GM23338 (cell line): ENCODE measurements around the gene RRBP1. TPM values are rescaled to one million over a fixed set of nuclear protein-coding genes. Genes with fewer than 3 reads are reported as not detected.
"Not testable (repeated sequence)": the region's sequence is repeated elsewhere in the genome, so short reads cannot be mapped to it uniquely, and the experiment has no call there.

Experiments used
- ATAC-seq: fragments of 200-7000 bp; cut with Tn5 transposase; 3 replicates; pipeline ENCODE4 v1.9.1; 2020
- DNase-seq: peaks from one replicate; pipeline ENCODE4 v3.0.0-alpha.2; 2015; ENCODE audit warnings: low spot score
- H2AFZ ChIP-seq: fragments of 200-600 bp; sonication (generic); 2 replicates; pipeline ENCODE4 v1.8.0; 2016; ENCODE audit warnings: antibody characterized with exemption, mild to moderate bottlenecking, moderate library complexity
- H3F3A ChIP-seq: fragments of 200-600 bp; sonication (generic); replicated peaks from 2 replicates; pipeline ENCODE4 v1.8.0; 2017; ENCODE audit warnings: antibody characterized with exemption, mixed run types, low read depth
- H3K27ac ChIP-seq: fragments of 200-600 bp; sonication (generic); 2 replicates; pipeline ENCODE4 v1.6.1; 2016; ENCODE audit warnings: low read depth
- H3K27me3 ChIP-seq: fragments of 200-600 bp; sonication (generic); 2 replicates; pipeline ENCODE4 v1.8.0; 2016; ENCODE audit warnings: mild to moderate bottlenecking, mixed run types, moderate library complexity; ENCODE audit not compliant: insufficient read depth
- H3K36me3 ChIP-seq: fragments of 200-600 bp; sonication (generic); 2 replicates; pipeline ENCODE4 v1.8.0; 2016; ENCODE audit warnings: mild to moderate bottlenecking; ENCODE audit not compliant: insufficient read depth
- H3K4me1 ChIP-seq: fragments of 200-600 bp; sonication (generic); 2 replicates; pipeline ENCODE4 v1.8.0; 2016; ENCODE audit warnings: mild to moderate bottlenecking, moderate library complexity; ENCODE audit not compliant: insufficient read depth
- H3K4me2 ChIP-seq: fragments of 200-600 bp; sonication (generic); 2 replicates; pipeline ENCODE4 v1.7.1; 2017; ENCODE audit warnings: mixed run types
- H3K4me3 ChIP-seq: fragments of 200-600 bp; sonication (generic); 2 replicates; pipeline ENCODE4 v1.6.1; 2016; ENCODE audit warnings: mixed run types
- H3K79me2 ChIP-seq: fragments of 200-600 bp; sonication (generic); replicated peaks from 2 replicates; pipeline ENCODE4 v1.8.0; 2017; ENCODE audit warnings: mild to moderate bottlenecking; ENCODE audit not compliant: insufficient read depth
- H3K9me2 ChIP-seq: fragments of 200-600 bp; sonication (generic); 2 replicates; pipeline ENCODE4 v1.8.0; 2017; ENCODE audit not compliant: insufficient read depth
- H4K20me1 ChIP-seq: fragments of 200-600 bp; sonication (generic); replicated peaks from 2 replicates; pipeline ENCODE4 v1.8.0; 2017; ENCODE audit warnings: mild to moderate bottlenecking; ENCODE audit not compliant: insufficient read depth
- H3K27ac Mint-ChIP-seq: 2 replicates; pipeline ENCODE4 v1.8.0; 2020; ENCODE audit warnings: inconsistent platforms, mild to moderate bottlenecking, moderate library complexity, mixed read lengths
- H3K27me3 Mint-ChIP-seq: 3 replicates; pipeline ENCODE4 v1.8.0; 2022; ENCODE audit warnings: low read depth, mild to moderate bottlenecking, moderate library complexity, mixed read lengths, inconsistent platforms; ENCODE audit not compliant: insufficient read depth, poor library complexity
- H3K36me3 Mint-ChIP-seq: 3 replicates; pipeline ENCODE4 v1.8.0; 2021; ENCODE audit warnings: low read depth, mild to moderate bottlenecking, inconsistent platforms, moderate library complexity, mixed read lengths
- H3K4me1 Mint-ChIP-seq: 3 replicates; pipeline ENCODE4 v1.8.0; 2020; ENCODE audit warnings: mild to moderate bottlenecking, inconsistent platforms, mixed read lengths
- H3K4me3 Mint-ChIP-seq: 3 replicates; pipeline ENCODE4 v1.8.0; 2021; ENCODE audit warnings: moderate library complexity, mild to moderate bottlenecking, inconsistent platforms, mixed read lengths
- H3K9me3 Mint-ChIP-seq: 3 replicates; pipeline ENCODE4 v1.8.0; 2020; ENCODE audit warnings: moderate library complexity, mild to moderate bottlenecking, inconsistent platforms, mixed read lengths
- ZNF114 ChIP-seq: fragments of 250-450 bp; sonication (Bioruptor Pico); IDR thresholded peaks from 2 replicates; pipeline ENCODE4 v1.5.0; 2020; ENCODE audit warnings: mild to moderate bottlenecking, moderate library complexity
- polyA plus RNA-seq: library from polyadenylated mRNA; unstranded; fragments of >200 nt; fragmentation: Nextera tagmentation; extraction: Ambion mirVana; gene quantifications from 2 replicates; pipeline ENCODE4 v1.2.1, GENCODE V29; 2016
- total RNA-seq: library from RNA; depleted of rRNA; stranded (reverse); fragments of >200 nt; shearing (Covaris generic); gene quantifications from 2 replicates; pipeline ENCODE4 v1.2.3, GENCODE V29; 2014
- TF ChIP-seq, protein P1 (sequence below), 2 experiments: fragments of 200-600 bp in 1 of 2; sonication (generic) in 1 of 2; conservative IDR thresholded peaks; 2 replicates each; pipeline versions ENCODE4 v1.5.1 to v1.6.1; 2016 to 2017; ENCODE audit warnings: antibody characterized with exemption in 2 of 2, low read depth in 2 of 2, mild to moderate bottlenecking in 2 of 2, moderate library complexity in 1 of 2
- TF ChIP-seq, protein P2 (sequence below): fragments of 250-450 bp; sonication (Bioruptor Pico); IDR thresholded peaks from 2 replicates; pipeline ENCODE4 v1.5.0; 2020; ENCODE audit warnings: mild to moderate bottlenecking, moderate library complexity
- TF ChIP-seq, protein P3 (sequence below): IDR thresholded peaks from one replicate; pipeline ENCODE4 v1.6.1; 2018; ENCODE audit warnings: antibody characterized with exemption; ENCODE audit not compliant: unreplicated experiment

The RRBP1 gene
- total and polyA plus RNA-seq, 2 experiments from 2014 or later, result 105 to 113 TPM

DNA sequence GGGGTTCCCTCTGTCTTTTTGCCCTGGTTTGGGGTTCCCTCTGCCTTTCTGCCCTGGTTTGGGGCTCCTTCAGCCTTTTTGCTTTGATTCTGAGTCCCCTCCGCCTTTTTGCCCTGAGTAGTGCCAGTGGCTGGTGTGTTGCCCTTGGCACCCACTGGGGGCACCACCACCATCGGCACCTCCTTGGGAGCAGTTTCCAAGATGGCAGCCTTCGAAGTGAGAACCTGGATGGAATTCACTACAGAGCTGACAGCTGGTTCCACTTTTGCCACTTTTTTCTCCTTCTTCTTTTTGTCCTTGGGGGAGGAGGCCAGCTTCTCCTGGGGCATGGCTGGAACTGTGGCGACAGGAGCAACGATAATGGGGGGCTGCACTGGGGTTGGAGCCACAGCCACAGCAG, 22.2 kb downstream of the RRBP1 start:
- peak; percentile 28 for DNase-seq
- Mint-ChIP-seq H3K4me1 (peaks cover 56% of the 10 kb centered on the region), H3K27me3 (peaks cover 12% of the 10 kb centered on the region), H3K27ac (no peak overlapping the region), H3K36me3 (peaks cover 54% of the 10 kb centered on the region), H3K9me3 (peaks cover 28% of the 10 kb centered on the region), H3K4me3 (no peak overlapping the region)
- H3K36me3 ChIP-seq, result peaks cover 15% of the 10 kb centered on the region
- H3K9me2 ChIP-seq, result no peaks in the 10 kb centered on the region
- peaks cover 82% of the 10 kb centered on the region for H3K79me2 ChIP-seq
- no peak overlapping the region for H3K4me2 ChIP-seq
- peaks cover 27% of the 10 kb centered on the region for H4K20me1 ChIP-seq
- H3K27ac ChIP-seq, result no peak overlapping the region
- no peaks in the 10 kb centered on the region for H3K27me3 ChIP-seq
- no peak overlapping the region for H3K4me3 ChIP-seq
- H2AFZ ChIP-seq, result no peak overlapping the region
- peaks cover 37% of the 10 kb centered on the region for H3K4me1 ChIP-seq
- peaks cover 3% of the 10 kb centered on the region; the same call in 1 of the 2 replicates for H3F3A ChIP-seq
- no peak for ATAC-seq
- TF ChIP-seq, protein P1, sequence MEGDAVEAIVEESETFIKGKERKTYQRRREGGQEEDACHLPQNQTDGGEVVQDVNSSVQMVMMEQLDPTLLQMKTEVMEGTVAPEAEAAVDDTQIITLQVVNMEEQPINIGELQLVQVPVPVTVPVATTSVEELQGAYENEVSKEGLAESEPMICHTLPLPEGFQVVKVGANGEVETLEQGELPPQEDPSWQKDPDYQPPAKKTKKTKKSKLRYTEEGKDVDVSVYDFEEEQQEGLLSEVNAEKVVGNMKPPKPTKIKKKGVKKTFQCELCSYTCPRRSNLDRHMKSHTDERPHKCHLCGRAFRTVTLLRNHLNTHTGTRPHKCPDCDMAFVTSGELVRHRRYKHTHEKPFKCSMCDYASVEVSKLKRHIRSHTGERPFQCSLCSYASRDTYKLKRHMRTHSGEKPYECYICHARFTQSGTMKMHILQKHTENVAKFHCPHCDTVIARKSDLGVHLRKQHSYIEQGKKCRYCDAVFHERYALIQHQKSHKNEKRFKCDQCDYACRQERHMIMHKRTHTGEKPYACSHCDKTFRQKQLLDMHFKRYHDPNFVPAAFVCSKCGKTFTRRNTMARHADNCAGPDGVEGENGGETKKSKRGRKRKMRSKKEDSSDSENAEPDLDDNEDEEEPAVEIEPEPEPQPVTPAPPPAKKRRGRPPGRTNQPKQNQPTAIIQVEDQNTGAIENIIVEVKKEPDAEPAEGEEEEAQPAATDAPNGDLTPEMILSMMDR (conservative IDR thresholded peaks at IDR 0.05; ENCODE audit: low read depth in 2 of 2), result 0 out of 4 replicates have a peak, but pooled peaks of 1 of the 2 experiments have one; percentile 31
- TF ChIP-seq ZNF114, result no peak

DNA sequence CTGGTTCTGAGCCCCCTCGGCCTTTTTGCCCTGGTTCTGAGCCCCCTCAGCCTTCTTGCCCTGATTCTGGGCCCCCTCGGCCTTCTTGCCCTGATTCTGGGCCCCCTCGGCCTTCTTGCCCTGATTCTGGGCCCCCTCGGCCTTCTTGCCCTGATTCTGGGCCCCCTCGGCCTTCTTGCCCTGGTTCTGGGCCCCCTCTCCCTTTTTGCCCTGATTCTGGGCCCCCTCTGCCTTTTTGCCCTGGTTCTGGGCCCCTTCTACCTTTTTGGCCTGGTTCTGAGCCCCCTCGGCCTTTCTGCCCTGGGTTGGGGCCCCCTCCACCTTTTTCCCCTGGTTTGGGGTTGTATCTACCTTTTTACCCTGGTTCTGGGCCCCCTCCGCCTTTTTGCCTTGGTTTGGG, 22.7 kb downstream of the RRBP1 start:
- H3K9me3 Mint-ChIP-seq, result peaks cover 28% of the 10 kb centered on the region
- H3F3A ChIP-seq, DNase-seq, H3K9me2 ChIP-seq, ATAC-seq, H3K4me3 ChIP-seq, H2AFZ ChIP-seq, H3K4me3 Mint-ChIP-seq, H3K27me3 ChIP-seq, H3K27ac ChIP-seq, H3K4me2 ChIP-seq, H3K27ac Mint-ChIP-seq: not testable (repeated sequence)
- peaks cover 55% of the 10 kb centered on the region for H3K4me1 Mint-ChIP-seq
- H3K36me3 Mint-ChIP-seq, result peaks cover 58% of the 10 kb centered on the region
- Histone ChIP-seq H4K20me1 (peaks cover 23% of the 10 kb centered on the region), H3K4me1 (peaks cover 36% of the 10 kb centered on the region), H3K79me2 (peaks cover 82% of the 10 kb centered on the region), H3K36me3 (peaks cover 15% of the 10 kb centered on the region)
- peaks cover 16% of the 10 kb centered on the region for H3K27me3 Mint-ChIP-seq

DNA sequence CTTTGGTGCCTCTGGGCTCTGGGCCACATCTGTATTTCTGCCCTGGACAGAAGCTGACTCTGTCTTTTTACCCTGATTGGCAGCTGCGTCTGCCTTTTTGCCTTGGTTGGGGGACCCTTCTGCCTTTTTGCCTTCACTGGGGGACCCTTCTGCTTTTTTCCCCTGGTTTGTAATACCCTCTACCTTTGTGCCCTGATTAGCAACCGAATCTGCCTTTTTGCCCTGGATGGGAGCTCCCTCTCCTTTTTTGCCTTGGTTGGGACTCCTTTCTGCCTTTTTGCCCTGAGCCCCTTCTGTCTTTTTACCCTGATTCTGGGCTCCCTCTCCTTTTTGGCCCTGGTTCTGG, 23.4 kb downstream of the RRBP1 start:
- H3K36me3 ChIP-seq, result peaks cover 15% of the 10 kb centered on the region
- no peaks in the 10 kb centered on the region for H3K9me2 ChIP-seq
- no peak overlapping the region for H3K4me2 ChIP-seq
- H3K36me3 Mint-ChIP-seq, result peaks cover 64% of the 10 kb centered on the region
- peaks cover 16% of the 10 kb centered on the region for H4K20me1 ChIP-seq
- no peak overlapping the region for H3K27ac Mint-ChIP-seq
- no peak overlapping the region for H3K27ac ChIP-seq
- H3K4me1 Mint-ChIP-seq, result peaks cover 51% of the 10 kb centered on the region
- no peak overlapping the region for H3K4me3 Mint-ChIP-seq
- H3K79me2 ChIP-seq, result peaks cover 82% of the 10 kb centered on the region
- no peak overlapping the region for H3K4me3 ChIP-seq
- H3F3A ChIP-seq, result peaks cover 3% of the 10 kb centered on the region; the same call in 1 of the 2 replicates
- H3K27me3 Mint-ChIP-seq, result peaks cover 17% of the 10 kb centered on the region
- H2AFZ ChIP-seq, result no peak overlapping the region
- peaks cover 29% of the 10 kb centered on the region for H3K4me1 ChIP-seq
- peaks cover 28% of the 10 kb centered on the region for H3K9me3 Mint-ChIP-seq
- no peaks in the 10 kb centered on the region for H3K27me3 ChIP-seq
- DNase-seq (no peak), ATAC-seq (no peak)
- TF ChIP-seq, protein P2, sequence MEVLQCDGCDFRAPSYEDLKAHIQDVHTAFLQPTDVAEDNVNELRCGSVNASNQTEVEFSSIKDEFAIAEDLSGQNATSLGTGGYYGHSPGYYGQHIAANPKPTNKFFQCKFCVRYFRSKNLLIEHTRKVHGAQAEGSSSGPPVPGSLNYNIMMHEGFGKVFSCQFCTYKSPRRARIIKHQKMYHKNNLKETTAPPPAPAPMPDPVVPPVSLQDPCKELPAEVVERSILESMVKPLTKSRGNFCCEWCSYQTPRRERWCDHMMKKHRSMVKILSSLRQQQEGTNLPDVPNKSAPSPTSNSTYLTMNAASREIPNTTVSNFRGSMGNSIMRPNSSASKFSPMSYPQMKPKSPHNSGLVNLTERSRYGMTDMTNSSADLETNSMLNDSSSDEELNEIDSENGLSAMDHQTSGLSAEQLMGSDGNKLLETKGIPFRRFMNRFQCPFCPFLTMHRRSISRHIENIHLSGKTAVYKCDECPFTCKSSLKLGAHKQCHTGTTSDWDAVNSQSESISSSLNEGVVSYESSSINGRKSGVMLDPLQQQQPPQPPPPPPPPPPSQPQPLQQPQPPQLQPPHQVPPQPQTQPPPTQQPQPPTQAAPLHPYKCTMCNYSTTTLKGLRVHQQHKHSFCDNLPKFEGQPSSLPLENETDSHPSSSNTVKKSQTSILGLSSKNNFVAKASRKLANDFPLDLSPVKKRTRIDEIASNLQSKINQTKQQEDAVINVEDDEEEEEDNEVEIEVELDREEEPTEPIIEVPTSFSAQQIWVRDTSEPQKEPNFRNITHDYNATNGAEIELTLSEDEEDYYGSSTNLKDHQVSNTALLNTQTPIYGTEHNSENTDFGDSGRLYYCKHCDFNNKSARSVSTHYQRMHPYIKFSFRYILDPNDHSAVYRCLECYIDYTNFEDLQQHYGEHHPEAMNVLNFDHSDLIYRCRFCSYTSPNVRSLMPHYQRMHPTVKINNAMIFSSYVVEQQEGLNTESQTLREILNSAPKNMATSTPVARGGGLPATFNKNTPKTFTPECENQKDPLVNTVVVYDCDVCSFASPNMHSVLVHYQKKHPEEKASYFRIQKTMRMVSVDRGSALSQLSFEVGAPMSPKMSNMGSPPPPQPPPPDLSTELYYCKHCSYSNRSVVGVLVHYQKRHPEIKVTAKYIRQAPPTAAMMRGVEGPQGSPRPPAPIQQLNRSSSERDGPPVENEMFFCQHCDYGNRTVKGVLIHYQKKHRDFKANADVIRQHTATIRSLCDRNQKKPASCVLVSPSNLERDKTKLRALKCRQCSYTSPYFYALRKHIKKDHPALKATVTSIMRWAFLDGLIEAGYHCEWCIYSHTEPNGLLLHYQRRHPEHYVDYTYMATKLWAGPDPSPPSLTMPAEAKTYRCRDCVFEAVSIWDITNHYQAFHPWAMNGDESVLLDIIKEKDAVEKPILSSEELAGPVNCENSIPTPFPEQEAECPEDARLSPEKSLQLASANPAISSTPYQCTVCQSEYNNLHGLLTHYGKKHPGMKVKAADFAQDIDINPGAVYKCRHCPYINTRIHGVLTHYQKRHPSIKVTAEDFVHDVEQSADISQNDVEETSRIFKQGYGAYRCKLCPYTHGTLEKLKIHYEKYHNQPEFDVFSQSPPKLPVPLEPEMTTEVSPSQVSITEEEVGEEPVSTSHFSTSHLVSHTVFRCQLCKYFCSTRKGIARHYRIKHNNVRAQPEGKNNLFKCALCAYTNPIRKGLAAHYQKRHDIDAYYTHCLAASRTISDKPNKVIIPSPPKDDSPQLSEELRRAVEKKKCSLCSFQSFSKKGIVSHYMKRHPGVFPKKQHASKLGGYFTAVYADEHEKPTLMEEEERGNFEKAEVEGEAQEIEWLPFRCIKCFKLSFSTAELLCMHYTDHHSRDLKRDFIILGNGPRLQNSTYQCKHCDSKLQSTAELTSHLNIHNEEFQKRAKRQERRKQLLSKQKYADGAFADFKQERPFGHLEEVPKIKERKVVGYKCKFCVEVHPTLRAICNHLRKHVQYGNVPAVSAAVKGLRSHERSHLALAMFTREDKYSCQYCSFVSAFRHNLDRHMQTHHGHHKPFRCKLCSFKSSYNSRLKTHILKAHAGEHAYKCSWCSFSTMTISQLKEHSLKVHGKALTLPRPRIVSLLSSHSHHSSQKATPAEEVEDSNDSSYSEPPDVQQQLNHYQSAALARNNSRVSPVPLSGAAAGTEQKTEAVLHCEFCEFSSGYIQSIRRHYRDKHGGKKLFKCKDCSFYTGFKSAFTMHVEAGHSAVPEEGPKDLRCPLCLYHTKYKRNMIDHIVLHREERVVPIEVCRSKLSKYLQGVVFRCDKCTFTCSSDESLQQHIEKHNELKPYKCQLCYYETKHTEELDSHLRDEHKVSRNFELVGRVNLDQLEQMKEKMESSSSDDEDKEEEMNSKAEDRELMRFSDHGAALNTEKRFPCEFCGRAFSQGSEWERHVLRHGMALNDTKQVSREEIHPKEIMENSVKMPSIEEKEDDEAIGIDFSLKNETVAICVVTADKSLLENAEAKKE (CRISPR knock-in tag), result no peak
- TF ChIP-seq ZNF114, result no peak
- TF ChIP-seq, protein P3, sequence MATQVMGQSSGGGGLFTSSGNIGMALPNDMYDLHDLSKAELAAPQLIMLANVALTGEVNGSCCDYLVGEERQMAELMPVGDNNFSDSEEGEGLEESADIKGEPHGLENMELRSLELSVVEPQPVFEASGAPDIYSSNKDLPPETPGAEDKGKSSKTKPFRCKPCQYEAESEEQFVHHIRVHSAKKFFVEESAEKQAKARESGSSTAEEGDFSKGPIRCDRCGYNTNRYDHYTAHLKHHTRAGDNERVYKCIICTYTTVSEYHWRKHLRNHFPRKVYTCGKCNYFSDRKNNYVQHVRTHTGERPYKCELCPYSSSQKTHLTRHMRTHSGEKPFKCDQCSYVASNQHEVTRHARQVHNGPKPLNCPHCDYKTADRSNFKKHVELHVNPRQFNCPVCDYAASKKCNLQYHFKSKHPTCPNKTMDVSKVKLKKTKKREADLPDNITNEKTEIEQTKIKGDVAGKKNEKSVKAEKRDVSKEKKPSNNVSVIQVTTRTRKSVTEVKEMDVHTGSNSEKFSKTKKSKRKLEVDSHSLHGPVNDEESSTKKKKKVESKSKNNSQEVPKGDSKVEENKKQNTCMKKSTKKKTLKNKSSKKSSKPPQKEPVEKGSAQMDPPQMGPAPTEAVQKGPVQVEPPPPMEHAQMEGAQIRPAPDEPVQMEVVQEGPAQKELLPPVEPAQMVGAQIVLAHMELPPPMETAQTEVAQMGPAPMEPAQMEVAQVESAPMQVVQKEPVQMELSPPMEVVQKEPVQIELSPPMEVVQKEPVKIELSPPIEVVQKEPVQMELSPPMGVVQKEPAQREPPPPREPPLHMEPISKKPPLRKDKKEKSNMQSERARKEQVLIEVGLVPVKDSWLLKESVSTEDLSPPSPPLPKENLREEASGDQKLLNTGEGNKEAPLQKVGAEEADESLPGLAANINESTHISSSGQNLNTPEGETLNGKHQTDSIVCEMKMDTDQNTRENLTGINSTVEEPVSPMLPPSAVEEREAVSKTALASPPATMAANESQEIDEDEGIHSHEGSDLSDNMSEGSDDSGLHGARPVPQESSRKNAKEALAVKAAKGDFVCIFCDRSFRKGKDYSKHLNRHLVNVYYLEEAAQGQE, result no peak
